H1 (cell line): ENCODE results near the gene USH1C. TPM values are rescaled to one million over a fixed set of nuclear protein-coding genes. Genes with fewer than 3 reads are reported as not detected.

Source experiments
- CTCF ChIA-PET: fragments of 300-600 bp; sonication (Branson Sonifier 250); formaldehyde crosslinking; loops from one replicate; lab custom pipeline; 2021; ENCODE audit not compliant: partially characterized antibody; lab: Charles Lee
- POLR2A ChIA-PET: fragments of 300-600 bp; sonication (Branson Sonifier 250); formaldehyde crosslinking; loops from one replicate; lab custom pipeline; 2021; ENCODE audit warnings: inconsistent platforms; ENCODE audit not compliant: partially characterized antibody; lab: Charles Lee
- DNase-seq, 2 experiments: peaks; one replicate each; pipeline versions ENCODE4 v3.0.0 to v3.0.0-alpha.2; 2010 to 2022; ENCODE audit warnings: low spot score in 2 of 2, low read depth in 1 of 2, mixed read lengths in 1 of 2
- FAIRE-seq: peaks from 2 replicates; lab custom pipeline; 2011; peaks lifted over from hg19 to GRCh38; lab: Jason Lieb, UNC
- H2AFZ ChIP-seq: 2 replicates; pipeline ENCODE4 v1.8.1; 2012; ENCODE audit warnings: low read length, inconsistent platforms
- H2AK5ac ChIP-seq: 2 replicates; pipeline ENCODE4 v1.6.1; 2013; ENCODE audit warnings: low read depth, low read length
- H2BK120ac ChIP-seq: replicated peaks from 2 replicates; pipeline ENCODE3; 2013; ENCODE audit warnings: low read depth, low read length, inconsistent platforms
- H2BK12ac ChIP-seq: 2 replicates; pipeline ENCODE4 v1.6.1; 2013; ENCODE audit warnings: low read depth, low read length
- H2BK15ac ChIP-seq: 2 replicates; pipeline ENCODE4 v1.6.1; 2013; ENCODE audit warnings: low read length
- H2BK20ac ChIP-seq: 2 replicates; pipeline ENCODE4 v1.6.1; 2013; ENCODE audit warnings: low read length
- H2BK5ac ChIP-seq: 2 replicates; pipeline ENCODE4 v1.6.1; 2013; ENCODE audit warnings: low read depth, low read length
- H3K14ac ChIP-seq: 2 replicates; pipeline ENCODE4 v1.6.1; 2013; ENCODE audit warnings: inconsistent platforms; ENCODE audit not compliant: insufficient read length
- H3K18ac ChIP-seq: 2 replicates; pipeline ENCODE4 v1.6.1; 2013; ENCODE audit warnings: low read length; ENCODE audit errors: extremely low read depth
- H3K23ac ChIP-seq: 2 replicates; pipeline ENCODE4 v1.6.1; 2013; ENCODE audit warnings: inconsistent platforms; ENCODE audit not compliant: insufficient read length
- H3K23me2 ChIP-seq: 2 replicates; pipeline ENCODE4 v1.6.1; 2013; ENCODE audit warnings: low read depth, low read length
- H3K27ac ChIP-seq: 2 replicates; pipeline ENCODE4 v1.6.1; 2011; ENCODE audit warnings: low read depth, low read length, inconsistent platforms
- H3K27me3 ChIP-seq, 4 experiments: replicated peaks in 1 of 4; 1 replicate in 1 of 4; 2 replicates in 3 of 4; pipeline versions ENCODE4 v1.6.1 to v1.8.1; 2011 to 2013; ENCODE audit warnings: low read length in 3 of 4, mild to moderate bottlenecking in 3 of 4, inconsistent platforms in 2 of 4, mixed read lengths in 2 of 4, moderate library complexity in 1 of 4; ENCODE audit not compliant: control insufficient read depth in 3 of 4, insufficient read depth in 3 of 4; ENCODE audit errors: extremely low read depth in 1 of 4
- H3K36me3 ChIP-seq, 4 experiments: 2 replicates each; pipeline versions ENCODE4 v1.6.1 to v1.8.1; 2011 to 2013; ENCODE audit warnings: mild to moderate bottlenecking in 4 of 4, low read length in 3 of 4, moderate library complexity in 2 of 4, control low read depth in 1 of 4, inconsistent platforms in 1 of 4; ENCODE audit not compliant: insufficient read depth in 4 of 4, control insufficient read depth in 2 of 4
- H3K4ac ChIP-seq: replicated peaks from 2 replicates; pipeline ENCODE3; 2013; ENCODE audit warnings: low read length, low read depth, mixed read lengths, inconsistent platforms; ENCODE audit not compliant: insufficient read length
- H3K4me1 ChIP-seq, 4 experiments: replicated peaks in 1 of 4; 1 replicate in 1 of 4; 2 replicates in 3 of 4; pipeline versions ENCODE4 v1.6.1 to v1.8.1; 2011 to 2013; ENCODE audit warnings: low read length in 3 of 4, inconsistent platforms in 2 of 4, mixed read lengths in 1 of 4; ENCODE audit not compliant: insufficient read depth in 4 of 4, control insufficient read depth in 3 of 4
- H3K4me2 ChIP-seq, 2 experiments: 2 replicates each; pipeline versions ENCODE4 v1.6.1 to v1.8.1; 2011 to 2013; ENCODE audit warnings: low read depth in 2 of 2, low read length in 2 of 2, control low read depth in 1 of 2, inconsistent platforms in 1 of 2, mild to moderate bottlenecking in 1 of 2; ENCODE audit not compliant: insufficient read depth in 1 of 2
- H3K4me3 ChIP-seq, 4 experiments: fragments of 200-600, 300-600 bp in 1 of 4; sonication (generic), shearing (Covaris generic), sonication (Bioruptor Twin) in 1 of 4; 2 replicates each; pipeline versions ENCODE4 v1.5.1 to v1.8.1; 2011 to 2016; ENCODE audit warnings: low read length in 4 of 4, low read depth in 3 of 4, control low read depth in 2 of 4, inconsistent platforms in 2 of 4, mild to moderate bottlenecking in 2 of 4, mixed read lengths in 1 of 4, moderate library complexity in 1 of 4; ENCODE audit not compliant: insufficient read depth in 2 of 4; ENCODE audit errors: extremely low read depth in 1 of 4
- H3K56ac ChIP-seq: replicated peaks from 2 replicates; pipeline ENCODE3; 2013; ENCODE audit warnings: low read depth, mild to moderate bottlenecking, mixed read lengths, low read length, inconsistent platforms; ENCODE audit not compliant: insufficient read length
- H3K79me1 ChIP-seq: 2 replicates; pipeline ENCODE4 v1.6.1; 2013; ENCODE audit warnings: low read depth, low read length, control low read depth
- H3K79me2 ChIP-seq, 2 experiments: 2 replicates each; pipeline versions ENCODE4 v1.6.1 to v1.8.1; 2012 to 2013; ENCODE audit warnings: low read length in 2 of 2, mild to moderate bottlenecking in 2 of 2, inconsistent platforms in 1 of 2; ENCODE audit not compliant: insufficient read depth in 2 of 2, control insufficient read depth in 1 of 2
- H3K9ac ChIP-seq, 4 experiments: replicated peaks in 1 of 4; 1 replicate in 1 of 4; 2 replicates in 3 of 4; pipeline versions ENCODE4 v1.6.1 to v1.8.1; 2011 to 2013; ENCODE audit warnings: low read depth in 3 of 4, low read length in 3 of 4, control low read depth in 2 of 4, mild to moderate bottlenecking in 2 of 4, moderate library complexity in 2 of 4, inconsistent platforms in 1 of 4; ENCODE audit errors: extremely low read depth in 1 of 4
- H3K9me3 ChIP-seq, 2 experiments: 2 replicates each; pipeline versions ENCODE4 v1.6.1 to v1.8.1; 2012 to 2013; ENCODE audit warnings: mild to moderate bottlenecking in 2 of 2, moderate library complexity in 2 of 2, control low read depth in 1 of 2, inconsistent platforms in 1 of 2, low read depth in 1 of 2, low read length in 1 of 2, mixed read lengths in 1 of 2; ENCODE audit not compliant: insufficient read depth in 2 of 2
- H4K20me1 ChIP-seq, 2 experiments: replicated peaks in 1 of 2; 2 replicates each; pipeline versions ENCODE3 to v1.8.1; 2011 to 2013; ENCODE audit warnings: inconsistent platforms in 2 of 2, low read length in 2 of 2, mild to moderate bottlenecking in 1 of 2; ENCODE audit not compliant: insufficient read depth in 2 of 2, control insufficient read depth in 1 of 2
- H4K5ac ChIP-seq: 2 replicates; pipeline ENCODE4 v1.6.1; 2013; ENCODE audit warnings: low read length, low read depth, mixed read lengths, inconsistent platforms; ENCODE audit not compliant: insufficient read length
- H4K8ac ChIP-seq: 2 replicates; pipeline ENCODE4 v1.8.0; 2013; ENCODE audit warnings: mild to moderate bottlenecking, moderate library complexity, low read length, inconsistent platforms; ENCODE audit not compliant: insufficient read depth; ENCODE audit errors: extremely low read depth
- H4K91ac ChIP-seq: replicated peaks from 2 replicates; pipeline ENCODE3; 2013; ENCODE audit warnings: low read length, mixed read lengths, inconsistent platforms; ENCODE audit not compliant: insufficient read length
- SIX5 ChIP-seq: IDR thresholded peaks from 2 replicates; pipeline ENCODE4 v1.6.1; 2011; ENCODE audit warnings: mild to moderate bottlenecking, low read depth, low read length
- whole genome bisulfite sequencing, 2 experiments: shearing (Covaris generic) in 1 of 2; methylation state at CpG; one replicate each; pipeline versions ENCODE4 v1.1.6 to v1.1.7; 2013 to 2015; ENCODE audit warnings: low lambda C conversion rate in 2 of 2, mixed read lengths in 2 of 2, inconsistent platforms in 1 of 2, low coverage in 1 of 2, missing lambda C conversion rate in 1 of 2; ENCODE audit not compliant: insufficient replicate concordance in 2 of 2, insufficient coverage in 1 of 2, insufficient read length in 1 of 2; ENCODE audit errors: extremely low coverage in 1 of 2, missing lambda C conversion rate in 1 of 2; 5-methylcytosine and 5-hydroxymethylcytosine counted together
- polyA plus RNA-seq, 7 experiments: library from polyadenylated mRNA; depleted of rRNA in 3 of 7; stranded (reverse) in 5 of 7; unstranded in 2 of 7; fragments of >200 nt in 5 of 7; fragments of 200-250 nt in 2 of 7; gene quantifications; 1 replicate in 5 of 7; 2 replicates in 1 of 7; 4 replicates in 1 of 7; pipeline versions ENCODE4 v1.2.1 to v1.2.3, GENCODE V29; 2011 to 2013; ENCODE audit warnings: missing spikeins in 2 of 7, mixed read lengths in 2 of 7
- total RNA-seq: library from RNA; stranded (reverse); fragmentation: NEBNext Ultra II Directional; extraction: Animal tissue kit (Norgen Biotek cat#: 25700); gene quantifications from 2 replicates; pipeline ENCODE4 v1.2.1, GENCODE V29; 2021

Gene USH1C
- total and polyA plus RNA-seq, 2 of the 8 experiments (the other 6 are each of a cell fraction or from before 2014, with no cell fraction given): 1.3 to 1.6 TPM

GRCh38 chr11:17477084-17477333 lies 67.2 kb downstream of the USH1C start:
- CTCF ChIA-PET: interaction anchor here (1.1 to 10.1 kb wide), 6 partner anchors 9 to 93 kb away, joined by 3 to 111 read pairs (median 10); no protein-coding TSS in a partner anchor
- Histone ChIP-seq H2BK12ac (no peak overlapping the region; the same call in 1 of the 2 replicates), H3K23ac (no peak overlapping the region), H3K4me1 (peaks cover 4 to 10% (median 8%) of the 10 kb centered on the region in 4 experiments; a peak in 6 of 7 replicates), H4K8ac (0 out of 2 replicates have a peak overlapping the region, but pooled peaks have one; percentile 4), H3K27me3 (peaks cover 32 to 59% (median 54%) of the 10 kb centered on the region in 4 experiments), H3K27ac (no peak overlapping the region), H2BK120ac (no peak overlapping the region), H3K56ac (no peak overlapping the region), H3K79me2 (no peaks in the 10 kb centered on the region), H3K4me3 (peak overlapping the region; percentile 2 to 89 (median 43); a peak in 6 of 8 replicates), H4K91ac (no peak overlapping the region), H4K20me1 (peaks cover 0 to 7% of the 10 kb centered on the region in 2 experiments), H2AK5ac (no peak overlapping the region), H2AFZ (no peak overlapping the region), H3K9ac (no peak overlapping the region), H3K36me3 (no peaks in the 10 kb centered on the region), H2BK20ac (no peak overlapping the region), H3K4me2 (peak overlapping the region; percentile 71 to 92), H3K23me2 (peaks cover 12% of the 10 kb centered on the region), H3K4ac (no peak overlapping the region), H3K9me3 (no peaks in the 10 kb centered on the region), H2BK15ac (no peak overlapping the region), H2BK5ac (no peak overlapping the region; the same call in 1 of the 2 replicates), H3K79me1 (no peaks in the 10 kb centered on the region), H4K5ac (no peak overlapping the region), H3K18ac (no peak overlapping the region), H3K14ac (no peak overlapping the region)
- no peak for DNase-seq
- POLR2A ChIA-PET: interaction anchor here (0.6 to 1.9 kb wide), 4 partner anchors 13 to 88 kb away, joined by 3 to 6 read pairs (median 4); partner anchors contain the start of gene KCNJ11
- WGBS, 2 experiments: 22% methylated on average over 4 of the region's 9 CpGs; no CpG with 5 or more reads in 1 of the 2 experiments
- FAIRE-seq: no peak
- no peak for TF ChIP-seq SIX5
